DOHH2 (cell line): Measurements from ENCODE around the gene COLEC11.

Experiments
- H3F3A ChIP-seq: fragments of 200-600 bp; sonication (generic), shearing (Covaris generic); 2 replicates; pipeline ENCODE4 v1.6.0; 2016; ENCODE audit warnings: antibody characterized with exemption, mild to moderate bottlenecking; ENCODE audit not compliant: control insufficient read depth, insufficient read depth
- H3K27ac ChIP-seq: fragments of 200-600 bp; sonication (generic); 2 replicates; pipeline ENCODE4 v1.5.1; 2014; ENCODE audit warnings: low read depth, mild to moderate bottlenecking, low read length, moderate library complexity
- H3K27me3 ChIP-seq: fragments of 200-600 bp; sonication (generic); 2 replicates; pipeline ENCODE4 v1.6.1; 2014; ENCODE audit warnings: mild to moderate bottlenecking, low read length, mixed read lengths; ENCODE audit not compliant: control insufficient read depth
- H3K36me3 ChIP-seq: fragments of 200-600 bp; sonication (generic); 2 replicates; pipeline ENCODE4 v1.6.1; 2014; ENCODE audit warnings: mild to moderate bottlenecking, low read length, moderate library complexity, mixed read lengths; ENCODE audit not compliant: control insufficient read depth
- H3K4me1 ChIP-seq: fragments of 200-600 bp; sonication (generic); 2 replicates; pipeline ENCODE4 v1.6.1; 2014; ENCODE audit warnings: mild to moderate bottlenecking, low read length, mixed read lengths; ENCODE audit not compliant: control insufficient read depth
- H3K4me2 ChIP-seq: fragments of 200-600 bp; sonication (generic); 2 replicates; pipeline ENCODE4 v1.6.0; 2014; ENCODE audit warnings: mild to moderate bottlenecking, low read length, moderate library complexity
- H3K4me3 ChIP-seq: fragments of 200-600 bp; sonication (generic); 2 replicates; pipeline ENCODE4 v1.5.1; 2014; ENCODE audit warnings: mild to moderate bottlenecking, low read length, mixed read lengths
- H3K79me2 ChIP-seq: fragments of 200-600 bp; sonication (generic); 2 replicates; pipeline ENCODE4 v1.6.1; 2014; ENCODE audit warnings: mild to moderate bottlenecking, low read length, mixed read lengths; ENCODE audit not compliant: control insufficient read depth
- H3K9me2 ChIP-seq: fragments of 200-600 bp; sonication (generic); replicated peaks from 2 replicates; pipeline ENCODE4 v1.6.1; 2014; ENCODE audit warnings: mild to moderate bottlenecking, low read length, mixed read lengths; ENCODE audit not compliant: control insufficient read depth
- H3K9me3 ChIP-seq: fragments of 200-600 bp; sonication (generic); 2 replicates; pipeline ENCODE4 v1.6.1; 2014; ENCODE audit warnings: antibody characterized with exemption, low read length, mixed read lengths; ENCODE audit not compliant: control insufficient read depth, insufficient read depth
- H4K20me1 ChIP-seq: fragments of 200-600 bp; sonication (generic); 2 replicates; pipeline ENCODE4 v1.6.0; 2014; ENCODE audit warnings: low read depth, mild to moderate bottlenecking, antibody characterized with exemption, low read length, moderate library complexity; ENCODE audit not compliant: control insufficient read depth, insufficient read depth
- CTCF ChIP-seq: fragments of 200-600 bp; sonication (generic); IDR thresholded peaks from one replicate; pipeline ENCODE4 v1.5.1; 2014; ENCODE audit warnings: antibody characterized with exemption, mild to moderate bottlenecking, low read depth, low read length; ENCODE audit not compliant: poor library complexity, severe bottlenecking
- EZH2phosphoT487 ChIP-seq: fragments of 200-600 bp; sonication (generic); IDR thresholded peaks from 2 replicates; pipeline ENCODE4 v1.6.1; 2017; ENCODE audit warnings: borderline replicate concordance, mild to moderate bottlenecking, antibody characterized with exemption, low read length, moderate library complexity, mixed read lengths

COLEC11 gene

GRCh38 chr2:3664925-3665324 lies 70.0 kb downstream of the COLEC11 start:
- Histone ChIP-seq H3K27ac (no peak overlapping the region), H3K36me3 (no peaks in the 10 kb centered on the region), H3F3A (no peaks in the 10 kb centered on the region), H3K4me2 (no peak overlapping the region), H3K9me2 (no peaks in the 10 kb centered on the region), H3K9me3 (no peaks in the 10 kb centered on the region), H3K79me2 (no peaks in the 10 kb centered on the region), H3K27me3 (no peaks in the 10 kb centered on the region), H3K4me3 (no peak overlapping the region), H4K20me1 (no peaks in the 10 kb centered on the region), H3K4me1 (peaks cover 22% of the 10 kb centered on the region)
- TF ChIP-seq EZH2phosphoT487 (no peak), CTCF (no peak)

- H3K9me2 ChIP-seq = no peaks in the 10 kb centered on the region
- H3K4me1 ChIP-seq = peaks cover 22% of the 10 kb centered on the region
- no peaks in the 10 kb centered on the region for H3K9me3 ChIP-seq
- H3K4me2 ChIP-seq = no peak overlapping the region
- TF ChIP-seq CTCF = no peak
- TF ChIP-seq EZH2phosphoT487 = no peak
- H3K4me3 ChIP-seq = no peak overlapping the region
- H3K79me2 ChIP-seq = no peaks in the 10 kb centered on the region
- H3K27me3 ChIP-seq = no peaks in the 10 kb centered on the region
- no peak overlapping the region for H3K27ac ChIP-seq
- H3K36me3 ChIP-seq = no peaks in the 10 kb centered on the region
- no peaks in the 10 kb centered on the region for H3F3A ChIP-seq
- no peaks in the 10 kb centered on the region for H4K20me1 ChIP-seq
These were observed 71.1 kb downstream of the COLEC11 start for GRCh38 chr2:3665886-3666612.

- no peak for TF ChIP-seq CTCF
- no peak for TF ChIP-seq EZH2phosphoT487
- Histone ChIP-seq H3K4me1 (peaks cover 22% of the 10 kb centered on the region), H3K4me2 (peak overlapping the region; percentile 51; the same call in 1 of the 2 replicates), H3K4me3 (no peak overlapping the region), H3K9me3 (no peaks in the 10 kb centered on the region), H3F3A (no peaks in the 10 kb centered on the region), H3K27me3 (no peaks in the 10 kb centered on the region), H4K20me1 (no peaks in the 10 kb centered on the region), H3K36me3 (no peaks in the 10 kb centered on the region), H3K9me2 (no peaks in the 10 kb centered on the region), H3K79me2 (no peaks in the 10 kb centered on the region), H3K27ac (no peak overlapping the region)
These were observed 71.7 kb downstream of the COLEC11 start for GRCh38 chr2:3666613-3666975.
